IMR-90 (cell line): ENCODE data around the gene SLC36A1.

Experiments used
- CEBPB ChIP-seq: IDR thresholded peaks from 2 replicates; pipeline ENCODE4 v1.6.1; 2012; ENCODE audit warnings: low read depth, low read length, improper control_type of control experiment
- TF ChIP-seq, protein P1 (sequence below): conservative IDR thresholded peaks from 2 replicates; pipeline ENCODE4 v1.5.1; 2012; ENCODE audit warnings: mild to moderate bottlenecking, low read depth, low read length, improper control_type of control experiment

DNA sequence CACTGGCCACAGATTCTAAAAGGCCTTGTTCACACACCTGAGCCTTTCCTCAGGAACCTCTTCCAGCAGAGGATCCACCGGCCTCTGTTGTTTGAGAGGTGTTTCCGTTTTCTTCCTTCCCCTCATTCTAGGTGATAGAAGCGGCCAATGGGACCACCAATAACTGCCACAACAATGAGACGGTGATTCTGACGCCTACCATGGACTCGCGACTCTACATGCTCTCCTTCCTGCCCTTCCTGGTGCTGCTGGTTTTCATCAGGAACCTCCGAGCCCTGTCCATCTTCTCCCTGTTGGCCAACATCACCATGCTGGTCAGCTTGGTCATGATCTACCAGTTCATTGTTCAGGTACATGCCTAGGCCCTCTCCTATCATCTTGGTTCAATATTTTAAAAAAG is 20.2 kb downstream of the SLC36A1 start:
- TF ChIP-seq CEBPB, result no peak
- TF ChIP-seq, protein P1, sequence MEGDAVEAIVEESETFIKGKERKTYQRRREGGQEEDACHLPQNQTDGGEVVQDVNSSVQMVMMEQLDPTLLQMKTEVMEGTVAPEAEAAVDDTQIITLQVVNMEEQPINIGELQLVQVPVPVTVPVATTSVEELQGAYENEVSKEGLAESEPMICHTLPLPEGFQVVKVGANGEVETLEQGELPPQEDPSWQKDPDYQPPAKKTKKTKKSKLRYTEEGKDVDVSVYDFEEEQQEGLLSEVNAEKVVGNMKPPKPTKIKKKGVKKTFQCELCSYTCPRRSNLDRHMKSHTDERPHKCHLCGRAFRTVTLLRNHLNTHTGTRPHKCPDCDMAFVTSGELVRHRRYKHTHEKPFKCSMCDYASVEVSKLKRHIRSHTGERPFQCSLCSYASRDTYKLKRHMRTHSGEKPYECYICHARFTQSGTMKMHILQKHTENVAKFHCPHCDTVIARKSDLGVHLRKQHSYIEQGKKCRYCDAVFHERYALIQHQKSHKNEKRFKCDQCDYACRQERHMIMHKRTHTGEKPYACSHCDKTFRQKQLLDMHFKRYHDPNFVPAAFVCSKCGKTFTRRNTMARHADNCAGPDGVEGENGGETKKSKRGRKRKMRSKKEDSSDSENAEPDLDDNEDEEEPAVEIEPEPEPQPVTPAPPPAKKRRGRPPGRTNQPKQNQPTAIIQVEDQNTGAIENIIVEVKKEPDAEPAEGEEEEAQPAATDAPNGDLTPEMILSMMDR, result no peak
